ENCODE results near the gene RARB. TPM values are rescaled to one million over a fixed set of nuclear protein-coding genes. Genes with fewer than 3 reads are reported as not detected.

RARB gene
- polyA plus RNA-seq, 1 donor (not counting 4 experiments of a cell fraction or from before 2014, with no cell fraction given), result 0.03 TPM

DNA sequence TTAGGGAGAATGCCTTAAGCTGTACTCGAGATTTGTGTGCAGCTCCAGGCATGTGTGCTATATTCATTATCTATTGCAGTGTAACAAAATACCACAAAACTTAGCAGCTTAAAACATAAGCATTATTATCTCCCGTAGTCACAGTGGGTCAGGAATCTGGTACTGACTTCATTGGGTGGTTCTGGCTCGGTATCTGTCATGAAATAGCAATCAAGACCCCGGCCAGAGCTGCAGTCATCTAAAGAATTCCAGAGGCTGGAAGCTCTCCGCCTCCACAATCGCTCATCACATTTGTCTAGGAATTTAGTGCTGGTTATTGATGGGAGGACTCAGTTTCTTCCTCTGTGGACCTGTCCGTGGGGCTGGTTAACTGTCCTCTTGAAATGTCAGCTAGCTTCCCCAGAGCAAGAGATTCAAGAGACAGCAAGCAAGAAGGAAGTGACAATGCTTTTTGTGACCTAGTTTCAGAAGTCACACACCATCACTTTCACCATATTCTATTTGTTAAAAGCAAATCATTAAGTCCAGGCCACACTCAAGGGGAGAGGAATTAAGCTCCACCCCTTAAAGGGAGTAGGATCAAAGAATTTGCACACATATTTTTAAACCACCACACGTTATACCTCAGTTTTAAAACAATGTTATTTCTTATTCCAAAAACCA lies 160.5 kb downstream of the RARB start:
- Histone ChIP-seq H3K27me3 (ENCODE audit: control insufficient read depth, extremely low read depth, insufficient read depth, low read length) (no peaks in the 10 kb centered on the region), H3K36me3 (ENCODE audit: control insufficient read depth in 2 of 2, extremely low read depth in 1 of 2, insufficient read depth in 2 of 2, low read length in 2 of 2) (no peaks in the 10 kb centered on the region), H3K4me3 (ENCODE audit: control insufficient read depth in 2 of 3, extremely low read depth in 1 of 3, insufficient read depth in 2 of 3, low read depth in 1 of 3, low read length in 3 of 3) (no peak overlapping the region), H3K9ac (ENCODE audit: control insufficient read depth, extremely low read depth, insufficient read depth, low read length) (no peak overlapping the region), H3K27ac (ENCODE audit: control insufficient read depth, insufficient read depth, low read length) (no peak overlapping the region), H4K20me1 (ENCODE audit: control insufficient read depth, extremely low read depth, insufficient read depth, low read length) (no peaks in the 10 kb centered on the region), H3K4me2 (ENCODE audit: control insufficient read depth, extremely low read depth, insufficient read depth, low read depth, low read length) (no peak overlapping the region), H2AFZ (ENCODE audit: control insufficient read depth, low read length) (no peak overlapping the region), H3K9me3 (ENCODE audit: control insufficient read depth, low read depth, low read length) (no peaks in the 10 kb centered on the region), H3K9me1 (ENCODE audit: control insufficient read depth, extremely low read depth, insufficient read depth, low read length) (no peaks in the 10 kb centered on the region), H3K4me1 (ENCODE audit: control insufficient read depth, extremely low read depth, insufficient read depth, low read length) (peaks cover 4% of the 10 kb centered on the region), H3K79me2 (ENCODE audit: control insufficient read depth, insufficient read depth, low read length) (no peaks in the 10 kb centered on the region)
- dilution Hi-C loops (cut with MboI; ENCODE audit: extremely low pct_ligation_motif_present, low sequenced_read_pairs), result no loop called here
- DNase-seq (ENCODE audit: low read depth, low spot score), result no peak
- TF ChIP-seq EZH2 (IDR thresholded peaks at IDR 0.05; ENCODE audit: low read length), result no peak
- FAIRE-seq, result no peak

DNA sequence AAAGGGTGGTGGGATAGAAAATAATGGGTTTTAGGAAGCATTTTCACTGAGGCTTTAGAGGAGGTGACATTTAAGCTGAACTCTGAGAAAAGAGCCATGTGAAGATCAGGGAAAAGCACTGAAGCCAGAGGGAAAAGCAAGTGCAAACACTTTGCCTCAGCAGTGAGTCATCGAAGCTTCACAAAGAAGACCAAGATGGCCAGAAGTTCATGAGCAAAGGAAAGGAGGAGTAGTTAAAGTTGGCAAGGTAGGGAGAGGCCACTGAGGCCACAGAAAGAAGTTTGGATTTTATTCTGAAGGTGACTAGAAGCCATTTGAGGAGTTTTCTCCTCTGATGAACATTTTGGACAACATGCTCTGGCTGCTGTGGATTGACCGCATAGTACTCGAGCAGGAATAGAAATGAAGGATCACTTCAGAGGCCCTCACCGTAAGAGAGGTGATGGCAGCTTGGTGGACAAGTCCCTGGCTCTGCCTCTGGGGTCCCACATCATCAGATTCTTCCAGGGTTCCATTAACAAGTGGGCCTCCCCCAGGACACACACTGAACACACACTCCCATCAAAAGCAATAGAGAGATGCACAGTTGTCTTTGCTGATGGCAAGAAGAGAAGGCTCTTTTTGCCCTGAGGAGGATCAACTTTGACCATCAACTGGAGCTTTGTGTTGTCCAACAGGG lies 161.2 kb downstream of the RARB start:
- H3K36me3 ChIP-seq (ENCODE audit: control insufficient read depth in 2 of 2, extremely low read depth in 1 of 2, insufficient read depth in 2 of 2, low read length in 2 of 2), result no peaks in the 10 kb centered on the region
- no peaks in the 10 kb centered on the region for H3K9me1 ChIP-seq (ENCODE audit: control insufficient read depth, extremely low read depth, insufficient read depth, low read length)
- DNase-seq (ENCODE audit: low read depth, low spot score), result no peak
- peaks cover 4% of the 10 kb centered on the region for H3K4me1 ChIP-seq (ENCODE audit: control insufficient read depth, extremely low read depth, insufficient read depth, low read length)
- H2AFZ ChIP-seq (ENCODE audit: control insufficient read depth, low read length), result no peak overlapping the region
- H3K79me2 ChIP-seq (ENCODE audit: control insufficient read depth, insufficient read depth, low read length), result no peaks in the 10 kb centered on the region
- no peaks in the 10 kb centered on the region for H4K20me1 ChIP-seq (ENCODE audit: control insufficient read depth, extremely low read depth, insufficient read depth, low read length)
- no peak overlapping the region for H3K27ac ChIP-seq (ENCODE audit: control insufficient read depth, insufficient read depth, low read length)
- no peak overlapping the region for H3K4me3 ChIP-seq (ENCODE audit: control insufficient read depth in 2 of 3, extremely low read depth in 1 of 3, insufficient read depth in 2 of 3, low read depth in 1 of 3, low read length in 3 of 3)
- no peak overlapping the region for H3K9ac ChIP-seq (ENCODE audit: control insufficient read depth, extremely low read depth, insufficient read depth, low read length)
- no peak for TF ChIP-seq EZH2 (IDR thresholded peaks at IDR 0.05; ENCODE audit: low read length)
- no peak overlapping the region for H3K4me2 ChIP-seq (ENCODE audit: control insufficient read depth, extremely low read depth, insufficient read depth, low read depth, low read length)
- dilution Hi-C loops (cut with MboI; ENCODE audit: extremely low pct_ligation_motif_present, low sequenced_read_pairs), result no loop called here
- H3K27me3 ChIP-seq (ENCODE audit: control insufficient read depth, extremely low read depth, insufficient read depth, low read length), result no peaks in the 10 kb centered on the region
- no peaks in the 10 kb centered on the region for H3K9me3 ChIP-seq (ENCODE audit: control insufficient read depth, low read depth, low read length)
- FAIRE-seq, result no peak

DNA sequence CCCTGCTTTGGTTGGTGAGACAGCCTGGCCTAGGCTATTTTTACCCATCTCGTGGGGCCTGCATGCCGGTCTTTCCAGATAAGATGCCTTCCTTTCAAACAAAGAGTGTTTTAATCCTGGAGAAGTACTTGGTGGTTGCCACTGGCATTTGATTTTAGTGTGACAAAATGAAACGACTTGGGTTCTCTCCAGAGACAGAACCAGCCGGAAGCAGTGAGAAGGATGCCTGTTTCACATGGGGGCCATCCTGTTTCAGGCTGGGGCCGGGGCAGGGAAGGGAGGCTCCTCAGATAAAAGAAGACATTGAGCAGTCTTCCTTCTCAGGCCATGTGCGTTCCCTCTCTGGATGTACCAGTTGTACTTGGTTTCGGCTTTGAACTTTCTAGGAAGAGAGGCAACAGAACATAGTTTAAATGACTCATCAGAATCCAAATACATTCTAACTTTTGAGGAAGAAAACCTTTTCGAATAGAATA lies 161.8 kb downstream of the RARB start:
- DNase-seq (ENCODE audit: low read depth, low spot score), result no peak
- Histone ChIP-seq H3K36me3 (ENCODE audit: control insufficient read depth in 2 of 2, extremely low read depth in 1 of 2, insufficient read depth in 2 of 2, low read length in 2 of 2) (no peaks in the 10 kb centered on the region), H3K27ac (ENCODE audit: control insufficient read depth, insufficient read depth, low read length) (no peak overlapping the region), H3K9me1 (ENCODE audit: control insufficient read depth, extremely low read depth, insufficient read depth, low read length) (no peaks in the 10 kb centered on the region), H3K4me2 (ENCODE audit: control insufficient read depth, extremely low read depth, insufficient read depth, low read depth, low read length) (no peak overlapping the region), H4K20me1 (ENCODE audit: control insufficient read depth, extremely low read depth, insufficient read depth, low read length) (no peaks in the 10 kb centered on the region), H3K27me3 (ENCODE audit: control insufficient read depth, extremely low read depth, insufficient read depth, low read length) (no peaks in the 10 kb centered on the region), H3K79me2 (ENCODE audit: control insufficient read depth, insufficient read depth, low read length) (no peaks in the 10 kb centered on the region), H3K9me3 (ENCODE audit: control insufficient read depth, low read depth, low read length) (no peaks in the 10 kb centered on the region), H2AFZ (ENCODE audit: control insufficient read depth, low read length) (no peak overlapping the region), H3K9ac (ENCODE audit: control insufficient read depth, extremely low read depth, insufficient read depth, low read length) (no peak overlapping the region), H3K4me3 (ENCODE audit: control insufficient read depth in 2 of 3, extremely low read depth in 1 of 3, insufficient read depth in 2 of 3, low read depth in 1 of 3, low read length in 3 of 3) (no peak overlapping the region), H3K4me1 (ENCODE audit: control insufficient read depth, extremely low read depth, insufficient read depth, low read length) (peaks cover 4% of the 10 kb centered on the region)
- no peak for FAIRE-seq
- TF ChIP-seq EZH2 (IDR thresholded peaks at IDR 0.05; ENCODE audit: low read length), result no peak
- TF ChIP-seq, protein P1, sequence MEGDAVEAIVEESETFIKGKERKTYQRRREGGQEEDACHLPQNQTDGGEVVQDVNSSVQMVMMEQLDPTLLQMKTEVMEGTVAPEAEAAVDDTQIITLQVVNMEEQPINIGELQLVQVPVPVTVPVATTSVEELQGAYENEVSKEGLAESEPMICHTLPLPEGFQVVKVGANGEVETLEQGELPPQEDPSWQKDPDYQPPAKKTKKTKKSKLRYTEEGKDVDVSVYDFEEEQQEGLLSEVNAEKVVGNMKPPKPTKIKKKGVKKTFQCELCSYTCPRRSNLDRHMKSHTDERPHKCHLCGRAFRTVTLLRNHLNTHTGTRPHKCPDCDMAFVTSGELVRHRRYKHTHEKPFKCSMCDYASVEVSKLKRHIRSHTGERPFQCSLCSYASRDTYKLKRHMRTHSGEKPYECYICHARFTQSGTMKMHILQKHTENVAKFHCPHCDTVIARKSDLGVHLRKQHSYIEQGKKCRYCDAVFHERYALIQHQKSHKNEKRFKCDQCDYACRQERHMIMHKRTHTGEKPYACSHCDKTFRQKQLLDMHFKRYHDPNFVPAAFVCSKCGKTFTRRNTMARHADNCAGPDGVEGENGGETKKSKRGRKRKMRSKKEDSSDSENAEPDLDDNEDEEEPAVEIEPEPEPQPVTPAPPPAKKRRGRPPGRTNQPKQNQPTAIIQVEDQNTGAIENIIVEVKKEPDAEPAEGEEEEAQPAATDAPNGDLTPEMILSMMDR (optimal IDR thresholded peaks at IDR 0.05 in 1 of 3, IDR thresholded peaks at IDR 0.05 in 1 of 3, conservative IDR thresholded peaks at IDR 0.05 in 1 of 3; ENCODE audit: extremely low read depth in 1 of 3, insufficient read depth in 2 of 3, low read length in 3 of 3), result no peak
- dilution Hi-C loops (cut with MboI; ENCODE audit: extremely low pct_ligation_motif_present, low sequenced_read_pairs), result no loop called here
